SK-N-SH (cell line): Measurements from ENCODE around the gene AOAH. TPM values are rescaled to one million over a fixed set of nuclear protein-coding genes. Genes with fewer than 3 reads are reported as not detected.

ENCODE experiments used
- CTCF ChIA-PET: fragments of 300-600, 350-600 bp; formaldehyde crosslinking; extraction: SDS; loops from one replicate; lab custom pipeline; 2021; lab: Yijun Ruan, JAX
- POLR2A ChIA-PET: fragments of 350-600 bp; sonication (Branson Sonifier 250); formaldehyde crosslinking; extraction: SDS; loops from one replicate; lab custom pipeline; 2020; ENCODE audit warnings: antibody characterized with exemption, inconsistent platforms; lab: Yijun Ruan, JAX
- DNase-seq: peaks from one replicate; pipeline ENCODE4 v3.0.0; 2012
- H2AFZ ChIP-seq: fragments of 200-600 bp; sonication (generic); 2 replicates; pipeline ENCODE4 v1.8.1; 2016; ENCODE audit warnings: antibody characterized with exemption, mild to moderate bottlenecking, low read depth
- H3F3A ChIP-seq: fragments of 200-600 bp; sonication (generic); replicated peaks from 2 replicates; pipeline ENCODE3; 2016; ENCODE audit warnings: antibody characterized with exemption, mild to moderate bottlenecking; ENCODE audit not compliant: insufficient read depth
- H3K27ac ChIP-seq, 2 experiments: fragments of 200-500 bp in 1 of 2; fragments of 200-600 bp in 1 of 2; sonication (Bioruptor generic) in 1 of 2; sonication (generic), shearing (Covaris generic) in 1 of 2; 2 replicates each; pipeline versions ENCODE4 v1.5.1 to v1.6.1; 2014 to 2016; ENCODE audit warnings: low read depth in 2 of 2, inconsistent platforms in 1 of 2, low read length in 1 of 2, mild to moderate bottlenecking in 1 of 2, mixed read lengths in 1 of 2
- H3K27me3 ChIP-seq: fragments of 200-600 bp; sonication (generic), shearing (Covaris generic); 2 replicates; pipeline ENCODE4 v1.6.1; 2016; ENCODE audit warnings: mixed run types; ENCODE audit not compliant: insufficient read depth
- H3K36me3 ChIP-seq, 2 experiments: fragments of 200-500 bp in 1 of 2; fragments of 200-600 bp in 1 of 2; sonication (Bioruptor generic) in 1 of 2; sonication (generic) in 1 of 2; replicated peaks in 1 of 2; 2 replicates each; pipeline versions ENCODE3 to v1.5.1; 2014 to 2016; ENCODE audit warnings: low read length in 1 of 2, mild to moderate bottlenecking in 1 of 2; ENCODE audit not compliant: insufficient read depth in 2 of 2, control insufficient read depth in 1 of 2
- H3K4me1 ChIP-seq, 2 experiments: fragments of 200-500 bp in 1 of 2; fragments of 200-600 bp in 1 of 2; sonication (Bioruptor generic) in 1 of 2; sonication (generic), shearing (Covaris generic) in 1 of 2; 2 replicates each; pipeline versions ENCODE4 v1.5.1 to v1.6.1; 2014 to 2016; ENCODE audit warnings: low read depth in 1 of 2, low read length in 1 of 2, mixed run types in 1 of 2; ENCODE audit not compliant: insufficient read depth in 2 of 2, control insufficient read depth in 1 of 2
- H3K4me2 ChIP-seq: fragments of 200-600 bp; sonication (generic), shearing (Covaris generic); 2 replicates; pipeline ENCODE4 v1.6.1; 2017; ENCODE audit warnings: mixed run types
- H3K4me3 ChIP-seq, 2 experiments: fragments of 200-500 bp in 1 of 2; fragments of 200-600 bp in 1 of 2; sonication (Bioruptor generic) in 1 of 2; sonication (generic), shearing (Covaris generic) in 1 of 2; 2 replicates each; pipeline versions ENCODE4 v1.5.1 to v1.8.1; 2014 to 2016; ENCODE audit warnings: low read depth in 2 of 2, inconsistent platforms in 1 of 2, low read length in 1 of 2, mild to moderate bottlenecking in 1 of 2, mixed read lengths in 1 of 2, moderate library complexity in 1 of 2
- H3K79me2 ChIP-seq: fragments of 200-600 bp; sonication (generic); 2 replicates; pipeline ENCODE4 v1.8.1; 2017; ENCODE audit warnings: mild to moderate bottlenecking; ENCODE audit not compliant: insufficient read depth
- H3K9ac ChIP-seq: fragments of 200-600 bp; sonication (generic); 2 replicates; pipeline ENCODE4 v1.6.1; 2017; ENCODE audit warnings: mixed run types
- H3K9me2 ChIP-seq: fragments of 200-600 bp; sonication (generic); 2 replicates; pipeline ENCODE4 v1.6.1; 2017; ENCODE audit warnings: mixed run types
- H3K9me3 ChIP-seq: fragments of 200-600 bp; sonication (generic); 2 replicates; pipeline ENCODE4 v1.6.1; 2017; ENCODE audit warnings: mixed run types, mild to moderate bottlenecking, moderate library complexity
- H4K20me1 ChIP-seq: fragments of 200-600 bp; sonication (generic); 2 replicates; pipeline ENCODE4 v1.6.1; 2017; ENCODE audit warnings: mild to moderate bottlenecking, mixed run types; ENCODE audit not compliant: insufficient read depth
- CHD2 ChIP-seq: fragments of 150-350 bp; IDR thresholded peaks from 2 replicates; pipeline ENCODE4 v1.6.1; 2018; ENCODE audit warnings: low read length; ENCODE audit not compliant: partially characterized antibody
- FOSL2 ChIP-seq: IDR thresholded peaks from 2 replicates; pipeline ENCODE4 v1.4.0; 2012; ENCODE audit warnings: low read depth, mild to moderate bottlenecking, moderate library complexity, borderline replicate concordance
- FOXJ3 ChIP-seq: sonication (generic); formaldehyde crosslinking; IDR thresholded peaks from 2 replicates; pipeline ENCODE4 v1.5.1; 2020; ENCODE audit warnings: mild to moderate bottlenecking, missing genetic modification reagents
- GATA2 ChIP-seq: sonication (generic); formaldehyde crosslinking; IDR thresholded peaks from 2 replicates; pipeline ENCODE4 v1.5.0; 2020; ENCODE audit warnings: mild to moderate bottlenecking, missing genetic modification reagents
- JUND ChIP-seq: IDR thresholded peaks from 2 replicates; pipeline ENCODE4 v1.4.0; 2012
- MEF2A ChIP-seq: IDR thresholded peaks from 2 replicates; pipeline ENCODE4 v1.4.0; 2012; ENCODE audit warnings: low read depth, borderline replicate concordance
- MXI1 ChIP-seq: IDR thresholded peaks from 2 replicates; pipeline ENCODE4 v1.6.1; 2012; ENCODE audit warnings: mild to moderate bottlenecking, low read depth, low read length, improper control_type of control experiment
- NFIC ChIP-seq: IDR thresholded peaks from 2 replicates; pipeline ENCODE4 v1.4.0; 2012; ENCODE audit warnings: borderline replicate concordance
- NRF1 ChIP-seq: IDR thresholded peaks from 2 replicates; pipeline ENCODE4 v1.6.1; 2012; ENCODE audit warnings: low read depth, mild to moderate bottlenecking, low read length
- RXRA ChIP-seq: IDR thresholded peaks from 2 replicates; pipeline ENCODE4 v1.4.0; 2012; ENCODE audit warnings: low read depth, mild to moderate bottlenecking, borderline replicate concordance
- SIN3A ChIP-seq: IDR thresholded peaks from 2 replicates; pipeline ENCODE4 v1.6.1; 2012; ENCODE audit warnings: low read depth, mild to moderate bottlenecking, low read length, moderate library complexity, borderline replicate concordance
- SMC3 ChIP-seq: IDR thresholded peaks from 2 replicates; pipeline ENCODE4 v1.6.1; 2012; ENCODE audit warnings: low read depth, low read length, improper control_type of control experiment
- TAF1 ChIP-seq: IDR thresholded peaks from 2 replicates; pipeline ENCODE4 v1.6.1; 2012; ENCODE audit warnings: low read depth, mild to moderate bottlenecking, low read length, moderate library complexity, borderline replicate concordance
- ZBTB33 ChIP-seq: IDR thresholded peaks from 2 replicates; pipeline ENCODE4 v1.4.0; 2012; ENCODE audit warnings: low read depth, borderline replicate concordance
- WGBS: methylation state at CpG from one replicate; pipeline ENCODE4 v1.1.6; 2017; ENCODE audit warnings: low lambda C conversion rate; 5-methylcytosine and 5-hydroxymethylcytosine counted together
- polyA plus RNA-seq, 3 experiments: library from polyadenylated mRNA; depleted of rRNA; stranded (reverse); fragments of >200 nt; gene quantifications; 2 replicates each; pipeline ENCODE4 v1.2.3, GENCODE V29; 2012
- TF ChIP-seq, protein P1 (sequence below): IDR thresholded peaks from 2 replicates; pipeline ENCODE4 v1.4.0; 2012; ENCODE audit warnings: low read depth
- TF ChIP-seq, protein P2 (sequence below): fragments of 150-350 bp; IDR thresholded peaks from 2 replicates; pipeline ENCODE4 v1.6.1; 2016; ENCODE audit warnings: mild to moderate bottlenecking, low read depth, low read length

Gene AOAH
- polyA plus RNA-seq, 1 of the 3 experiments (the other 2 are of a cell fraction): not detected

GRCh38 chr7:36605261-36606051 is 118.8 kb downstream of the AOAH start:
- no peaks in the 10 kb centered on the region for H3K9me2 ChIP-seq
- 64% methylated on average over 7 of the region's 7 CpGs for WGBS
- H3K9me3 ChIP-seq: no peaks in the 10 kb centered on the region
- H3K4me3 ChIP-seq: no peak overlapping the region
- no peaks in the 10 kb centered on the region for H3K36me3 ChIP-seq
- no peaks in the 10 kb centered on the region for H4K20me1 ChIP-seq
- CTCF ChIA-PET: interaction anchor here (1.3 to 3.5 kb wide), 3 partner anchors 10 to 118 kb away, joined by 3 to 15 read pairs (median 3); no protein-coding TSS in a partner anchor
- H3K4me2 ChIP-seq: no peak overlapping the region
- no peak for TF ChIP-seq GATA2 (CRISPR knock-in tag)
- no peak for TF ChIP-seq MXI1
- no peak for TF ChIP-seq SIN3A
- TF ChIP-seq, protein P1, sequence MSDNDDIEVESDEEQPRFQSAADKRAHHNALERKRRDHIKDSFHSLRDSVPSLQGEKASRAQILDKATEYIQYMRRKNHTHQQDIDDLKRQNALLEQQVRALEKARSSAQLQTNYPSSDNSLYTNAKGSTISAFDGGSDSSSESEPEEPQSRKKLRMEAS: no peak
- no peak for TF ChIP-seq FOSL2
- TF ChIP-seq NFIC: no peak
- TF ChIP-seq RXRA: no peak
- no peak for TF ChIP-seq MEF2A
- no peak for TF ChIP-seq SMC3
- TF ChIP-seq JUND: no peak
- TF ChIP-seq NRF1: no peak
- TF ChIP-seq ZBTB33: no peak
- TF ChIP-seq FOXJ3: no peak
- TF ChIP-seq TAF1: no peak
- TF ChIP-seq, protein P2, sequence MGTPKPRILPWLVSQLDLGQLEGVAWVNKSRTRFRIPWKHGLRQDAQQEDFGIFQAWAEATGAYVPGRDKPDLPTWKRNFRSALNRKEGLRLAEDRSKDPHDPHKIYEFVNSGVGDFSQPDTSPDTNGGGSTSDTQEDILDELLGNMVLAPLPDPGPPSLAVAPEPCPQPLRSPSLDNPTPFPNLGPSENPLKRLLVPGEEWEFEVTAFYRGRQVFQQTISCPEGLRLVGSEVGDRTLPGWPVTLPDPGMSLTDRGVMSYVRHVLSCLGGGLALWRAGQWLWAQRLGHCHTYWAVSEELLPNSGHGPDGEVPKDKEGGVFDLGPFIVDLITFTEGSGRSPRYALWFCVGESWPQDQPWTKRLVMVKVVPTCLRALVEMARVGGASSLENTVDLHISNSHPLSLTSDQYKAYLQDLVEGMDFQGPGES: no peak
- TF ChIP-seq CHD2: no peak
- H3K9ac ChIP-seq: no peak overlapping the region
- H3K4me1 ChIP-seq: peaks cover 0 to 17% of the 10 kb centered on the region in 2 experiments; a peak in 1 of 4 replicates
- no peak for DNase-seq
- no peak overlapping the region for H3K27ac ChIP-seq
- no peaks in the 10 kb centered on the region for H3K79me2 ChIP-seq
- no peaks in the 10 kb centered on the region for H3F3A ChIP-seq
- POLR2A ChIA-PET: no interaction called here
- H3K27me3 ChIP-seq: no peaks in the 10 kb centered on the region; the same call in 1 of the 2 replicates
- H2AFZ ChIP-seq: no peak overlapping the region
